ENCODE data around the gene TMEM270.

Gene TMEM270

DNA sequence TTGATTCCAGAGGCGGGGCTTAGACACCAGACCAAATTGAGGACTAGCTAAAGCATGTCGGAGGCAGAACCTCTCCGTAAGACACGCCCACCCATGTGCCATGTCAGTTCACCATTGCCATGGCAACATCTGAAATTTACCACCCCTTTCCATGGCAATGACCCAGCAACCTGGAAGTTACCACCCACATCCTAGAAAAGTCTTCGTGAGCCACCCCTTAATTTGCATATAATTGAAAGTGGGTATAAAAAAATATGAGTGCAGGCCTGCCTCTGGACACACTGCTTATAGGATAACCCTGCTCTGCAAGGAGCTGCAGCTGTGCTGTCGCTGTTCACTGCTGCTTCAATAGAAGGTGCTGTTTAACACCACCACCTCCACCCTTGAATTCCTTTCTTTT lies 28.0 kb downstream of the TMEM270 start:
- DNase-seq (ENCODE audit: low spot score) = no peak

DNA sequence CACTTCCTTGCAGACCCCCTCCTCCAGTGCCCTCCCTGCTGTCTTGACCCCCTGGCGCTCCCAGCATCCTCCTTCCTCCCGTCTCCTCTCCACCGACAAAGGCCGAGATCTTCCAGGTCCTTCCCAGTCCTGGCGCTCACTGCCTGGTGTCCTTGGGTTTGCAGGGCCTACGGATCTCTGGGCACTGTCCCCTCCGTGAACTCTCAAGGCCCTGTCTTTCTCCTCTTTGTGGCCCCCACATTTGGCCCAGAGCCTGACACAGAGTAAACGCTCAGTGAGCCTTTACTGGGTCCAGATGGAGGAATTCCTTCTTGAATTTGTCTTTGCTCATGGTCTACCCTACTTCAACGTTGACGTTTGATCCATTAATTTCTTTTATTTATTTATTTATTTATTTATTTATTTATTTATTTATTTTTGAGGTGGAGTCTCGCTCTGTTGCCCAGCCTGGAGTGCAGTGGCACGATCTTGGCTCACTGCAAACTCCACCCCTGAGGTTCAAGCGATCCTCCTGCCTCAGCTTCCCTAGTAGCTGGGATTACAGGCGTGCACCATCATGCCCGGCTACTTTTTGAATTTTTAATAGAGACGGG lies 29.7 kb downstream of the TMEM270 start:
- DNase-seq (ENCODE audit: low spot score) = no peak

DNA sequence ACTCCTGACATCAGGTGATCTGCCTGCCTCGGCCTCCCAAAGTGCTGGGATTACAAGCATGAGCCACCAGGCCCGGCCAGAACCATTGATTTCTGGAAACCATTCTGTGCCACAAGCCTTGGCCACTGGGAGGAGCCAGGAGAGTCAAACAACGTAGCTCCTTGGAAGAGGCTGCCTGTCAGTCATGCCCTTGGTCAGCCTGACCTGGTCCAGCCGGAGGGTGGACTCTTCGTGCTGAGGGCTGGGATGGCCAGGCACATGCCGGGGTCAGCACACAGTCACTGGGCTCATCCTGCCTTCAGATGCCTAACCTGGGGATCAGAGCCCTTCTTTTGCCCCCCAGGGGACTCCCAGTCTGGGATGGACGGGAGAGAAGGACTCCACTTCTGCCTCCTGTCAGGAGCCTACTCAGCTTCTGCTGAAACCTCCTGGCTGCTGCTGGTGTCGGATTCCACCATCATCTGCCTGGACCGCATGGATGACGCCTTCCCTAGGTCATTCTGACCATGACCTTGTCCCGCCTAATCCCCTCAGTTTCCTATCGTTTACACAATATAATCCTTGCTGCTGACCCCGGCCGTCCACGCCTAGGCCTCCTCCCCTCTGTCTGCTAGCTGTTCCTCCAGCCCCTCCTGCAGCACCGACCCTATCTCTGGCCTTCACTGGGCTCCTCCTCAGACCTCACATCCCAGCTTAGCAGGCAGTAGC lies 30.4 kb downstream of the TMEM270 start:
- no peak for DNase-seq (ENCODE audit: low spot score)

DNA sequence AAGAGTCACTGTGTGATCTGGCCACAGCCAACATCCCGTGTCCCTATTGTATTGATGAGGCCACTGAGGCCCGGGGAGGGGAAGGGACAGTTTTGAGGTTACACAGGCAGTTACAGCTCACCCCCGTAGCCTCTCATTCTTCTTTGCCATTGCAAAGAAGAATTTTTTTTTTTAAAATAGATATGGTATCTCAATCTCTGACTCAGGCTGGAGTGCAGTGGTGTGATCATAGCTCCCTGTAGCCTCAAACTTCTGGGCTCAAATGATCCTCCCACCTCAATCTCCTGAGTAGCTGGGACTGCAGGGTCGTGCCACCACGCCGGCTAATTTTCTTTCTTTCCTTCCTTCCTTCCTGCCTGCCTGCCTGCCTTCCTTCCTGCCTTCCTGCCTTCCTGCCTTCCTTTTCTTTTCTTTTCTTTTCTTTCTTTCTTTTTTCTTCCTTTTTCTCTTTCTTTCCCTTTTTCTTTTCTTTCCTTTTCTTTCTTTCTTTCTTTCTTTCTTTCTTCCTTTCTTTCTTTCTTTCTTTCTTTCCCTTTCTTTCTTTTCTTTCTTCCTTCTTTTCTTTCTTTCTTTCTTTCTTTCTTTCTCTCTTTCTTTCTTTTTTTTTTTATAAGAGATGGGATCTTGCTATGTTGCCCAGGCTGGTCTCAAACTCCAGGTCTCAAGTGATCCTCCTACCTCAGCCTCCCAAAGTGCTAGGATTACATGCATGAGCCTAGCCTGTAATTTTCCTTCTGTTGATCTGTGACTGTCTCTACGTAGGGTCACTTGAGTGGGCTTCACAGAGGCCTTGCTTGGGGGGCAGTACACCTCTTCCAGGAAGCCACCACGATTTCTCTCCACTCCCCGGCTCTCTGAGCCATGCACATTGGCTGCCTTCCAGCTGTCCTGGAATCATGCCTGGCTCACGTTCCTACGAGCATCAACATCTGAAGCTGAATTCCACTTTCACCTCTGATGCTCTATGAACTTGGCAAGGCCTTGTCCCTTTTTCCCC lies 31.3 kb downstream of the TMEM270 start:
- DNase-seq (ENCODE audit: low spot score) = no peak

DNA sequence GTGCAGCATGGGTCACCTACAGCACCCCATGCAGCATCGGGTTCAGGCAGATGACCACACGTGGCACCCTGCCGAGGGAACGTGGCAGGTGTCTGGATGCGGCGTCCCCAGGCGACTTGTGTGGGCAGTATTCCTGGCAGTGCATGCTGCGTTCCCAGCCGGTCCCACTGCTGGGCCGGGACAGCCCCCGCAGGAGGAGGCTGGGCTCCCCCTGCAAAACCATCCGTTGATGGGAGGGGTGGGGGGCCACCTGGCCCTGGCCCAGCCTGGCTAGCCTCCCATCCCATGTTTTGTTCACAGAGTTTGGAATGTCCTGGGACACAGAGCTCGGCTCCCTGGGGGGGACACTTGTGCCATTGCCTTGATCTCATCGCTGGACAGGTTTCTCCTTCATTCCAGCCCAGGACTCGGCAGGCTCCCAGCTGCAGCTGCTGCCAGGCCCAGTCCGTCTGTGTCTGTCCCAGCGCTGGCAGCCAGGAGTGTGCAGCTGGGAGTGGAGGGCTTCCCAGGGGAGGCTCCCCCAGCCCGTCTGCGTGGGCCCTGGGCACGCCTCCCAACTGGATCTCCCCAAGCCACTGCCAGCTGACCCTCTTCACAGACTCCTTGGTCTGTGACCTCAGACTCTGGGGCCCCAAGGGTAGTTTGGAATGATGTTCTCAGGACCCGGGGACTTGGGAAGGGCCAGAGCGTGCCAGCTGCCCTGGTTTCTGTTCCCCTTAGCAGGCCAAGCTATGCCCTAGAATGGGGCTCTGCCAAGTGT lies 32.6 kb downstream of the TMEM270 start:
- no peak for DNase-seq (ENCODE audit: low spot score)

DNA sequence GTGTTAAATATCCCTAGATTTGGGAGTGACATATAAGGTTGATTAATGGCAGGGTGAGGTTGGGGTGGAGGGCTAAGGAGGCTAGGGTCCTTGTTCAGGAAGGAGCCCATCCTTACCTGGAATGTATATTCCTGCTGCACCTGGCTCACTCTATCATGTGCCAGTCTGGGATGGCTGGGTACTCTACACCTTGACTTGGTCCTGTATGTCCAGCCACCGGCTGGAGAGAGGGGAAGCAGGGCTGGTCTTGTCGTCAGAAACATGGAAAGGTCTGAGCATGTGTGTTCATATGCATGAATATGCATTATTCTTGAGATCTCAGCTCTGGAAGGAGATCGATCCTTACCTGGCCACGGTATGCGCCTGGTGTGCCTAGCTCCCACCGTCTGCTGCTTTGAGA lies 33.2 kb downstream of the TMEM270 start:
- DNase-seq (ENCODE audit: low spot score) = no peak

DNA sequence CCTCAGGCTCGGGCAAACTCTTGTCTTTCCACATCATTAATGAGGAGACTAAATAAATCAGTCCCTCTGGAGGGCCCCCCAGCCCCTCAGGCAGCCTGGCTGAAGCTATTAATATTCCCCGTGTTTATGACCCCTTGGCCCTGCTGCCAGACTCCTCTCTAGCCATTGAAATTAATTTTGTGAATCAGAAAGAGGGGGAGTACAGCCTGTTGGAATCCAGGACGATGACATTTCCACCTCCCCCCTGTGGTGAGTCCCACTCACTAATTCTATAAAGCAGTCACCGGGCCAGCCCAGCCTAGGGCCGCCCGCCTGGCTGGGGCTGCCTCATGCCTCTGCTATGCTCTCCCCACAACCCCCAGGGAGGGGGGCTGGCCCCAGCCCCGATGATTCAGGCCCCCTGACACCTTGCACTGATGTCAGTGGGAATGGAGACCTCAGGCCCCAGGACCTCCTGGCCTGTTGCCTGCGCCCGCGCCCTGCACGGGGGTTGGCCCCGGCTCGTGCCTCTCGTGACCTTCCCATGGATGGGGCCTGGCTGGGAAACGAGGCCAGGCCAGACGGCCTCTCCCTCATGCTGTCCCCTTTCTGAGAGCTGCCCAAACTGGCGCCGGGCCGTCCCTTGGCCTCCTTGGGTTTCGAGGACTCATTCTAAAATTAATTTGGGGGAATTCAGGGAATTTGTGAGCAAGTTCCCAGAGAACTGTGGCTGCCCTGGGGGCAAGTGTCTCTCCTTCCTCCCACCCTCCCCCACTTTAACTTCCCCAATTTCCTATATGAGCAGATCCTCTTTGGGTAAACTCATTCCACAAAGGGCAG lies 34.0 kb downstream of the TMEM270 start:
- no peak for DNase-seq (ENCODE audit: low spot score)

DNA sequence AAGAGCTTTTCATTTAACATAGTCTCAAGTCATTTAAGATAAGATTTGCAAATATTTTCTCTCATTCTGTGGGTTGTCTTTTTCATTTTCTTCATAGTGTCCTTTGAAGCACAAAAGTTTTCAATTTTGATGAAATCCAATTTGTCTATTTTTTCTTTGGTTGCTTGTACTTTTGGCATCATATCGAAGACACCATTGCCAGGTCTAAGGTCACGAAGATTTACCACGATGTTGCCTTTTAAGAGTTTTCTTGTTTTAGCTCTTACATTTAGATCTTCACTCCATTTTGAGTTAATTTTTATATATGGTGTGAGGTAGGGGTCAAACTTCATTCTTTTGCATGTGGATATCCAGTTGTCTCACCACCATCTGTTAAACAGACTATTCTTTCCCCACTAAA lies 34.7 kb downstream of the TMEM270 start:
- DNase-seq (ENCODE audit: low spot score) = no peak

DNA sequence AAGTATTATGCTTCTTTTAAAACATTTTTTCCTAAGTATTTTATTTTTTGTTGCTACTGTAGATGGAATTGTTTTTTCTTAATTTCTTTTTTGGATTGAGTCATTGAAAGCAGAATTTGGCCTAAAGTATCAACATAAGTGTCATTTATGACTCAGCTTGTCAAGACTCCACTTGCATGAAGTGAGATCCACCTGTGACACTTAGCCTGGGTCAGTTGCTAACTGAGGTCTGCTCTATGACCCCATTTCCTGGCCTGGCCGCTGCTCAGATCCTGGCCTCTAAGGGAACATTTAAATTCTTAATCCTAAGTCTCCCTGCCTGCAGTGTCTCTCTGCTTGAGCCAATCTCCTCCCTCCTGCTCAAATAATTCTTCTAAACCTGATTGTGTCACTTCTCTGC lies 35.5 kb downstream of the TMEM270 start:
- DNase-seq (ENCODE audit: low spot score) = no peak

DNA sequence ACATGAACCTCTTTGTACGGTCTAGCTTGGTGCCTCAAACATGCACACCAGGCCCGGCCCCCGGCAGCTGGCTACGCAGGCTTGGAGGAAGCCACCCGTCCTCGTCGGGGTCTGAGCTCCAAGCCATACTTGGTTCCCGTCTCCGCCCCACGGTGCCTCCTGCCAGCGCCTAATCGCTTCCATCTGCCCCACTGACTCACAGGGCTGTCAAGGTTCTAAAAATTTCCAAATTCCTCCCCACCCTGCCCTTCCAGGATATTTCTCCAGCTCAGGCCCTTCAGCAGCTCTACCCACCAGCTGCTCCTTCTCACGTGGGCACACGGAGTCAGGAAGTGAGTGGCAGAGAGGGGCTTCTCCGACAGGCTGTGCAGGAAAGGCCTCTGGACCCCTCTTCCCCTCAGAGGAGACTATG lies 38.8 kb downstream of the TMEM270 start:
- DNase-seq (ENCODE audit: low spot score) = no peak

DNA sequence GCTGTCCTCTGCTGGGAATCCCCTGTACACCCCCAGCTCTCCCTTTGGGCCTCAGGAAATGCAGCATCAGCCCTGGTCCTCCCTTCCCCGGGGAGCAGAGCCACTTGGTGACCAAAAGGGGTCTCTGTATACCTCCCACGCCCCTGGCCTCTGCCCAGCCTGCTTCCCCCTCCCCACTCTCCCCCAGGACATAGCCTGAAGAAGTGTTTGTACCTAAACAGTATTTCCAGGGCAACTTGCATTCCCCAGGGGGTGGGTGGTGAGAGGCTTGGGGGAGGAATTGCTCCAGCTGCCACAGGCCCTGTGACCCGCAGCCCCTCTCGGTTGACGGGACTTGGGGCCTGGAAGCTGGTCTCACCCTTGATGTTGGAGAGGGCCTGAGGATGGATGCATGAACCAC lies 39.3 kb downstream of the TMEM270 start:
- no peak for DNase-seq (ENCODE audit: low spot score)

DNA sequence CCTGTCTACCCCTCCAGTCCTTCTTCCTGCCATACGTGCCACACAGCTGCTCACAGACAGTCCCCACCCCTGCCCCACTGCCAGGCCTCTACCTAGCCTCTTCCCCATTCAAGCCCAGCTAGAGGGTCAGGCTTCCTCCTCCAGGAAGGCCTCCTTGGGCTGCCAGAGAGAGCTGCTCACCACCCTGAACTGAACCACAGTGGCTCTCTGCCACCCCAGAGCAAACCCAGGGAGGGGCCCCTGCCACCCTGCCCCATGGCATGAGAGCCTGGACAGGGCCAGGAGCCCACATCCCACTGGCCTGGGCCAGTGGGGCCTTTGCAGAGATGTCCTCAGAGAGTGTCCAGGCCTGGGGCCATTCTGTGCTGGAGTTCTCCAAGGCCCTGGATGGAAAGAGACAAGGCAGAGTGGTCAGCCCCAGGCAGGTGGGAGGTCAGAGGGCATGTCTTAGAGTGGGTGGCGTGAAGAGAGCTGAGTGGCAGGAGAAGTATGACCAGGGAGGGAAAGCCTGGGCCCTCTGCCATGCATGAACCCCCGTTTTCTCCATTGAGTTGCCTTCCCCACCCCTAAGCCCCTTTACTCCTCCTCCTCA lies 40.4 kb downstream of the TMEM270 start:
- no peak for DNase-seq (ENCODE audit: low spot score)

DNA sequence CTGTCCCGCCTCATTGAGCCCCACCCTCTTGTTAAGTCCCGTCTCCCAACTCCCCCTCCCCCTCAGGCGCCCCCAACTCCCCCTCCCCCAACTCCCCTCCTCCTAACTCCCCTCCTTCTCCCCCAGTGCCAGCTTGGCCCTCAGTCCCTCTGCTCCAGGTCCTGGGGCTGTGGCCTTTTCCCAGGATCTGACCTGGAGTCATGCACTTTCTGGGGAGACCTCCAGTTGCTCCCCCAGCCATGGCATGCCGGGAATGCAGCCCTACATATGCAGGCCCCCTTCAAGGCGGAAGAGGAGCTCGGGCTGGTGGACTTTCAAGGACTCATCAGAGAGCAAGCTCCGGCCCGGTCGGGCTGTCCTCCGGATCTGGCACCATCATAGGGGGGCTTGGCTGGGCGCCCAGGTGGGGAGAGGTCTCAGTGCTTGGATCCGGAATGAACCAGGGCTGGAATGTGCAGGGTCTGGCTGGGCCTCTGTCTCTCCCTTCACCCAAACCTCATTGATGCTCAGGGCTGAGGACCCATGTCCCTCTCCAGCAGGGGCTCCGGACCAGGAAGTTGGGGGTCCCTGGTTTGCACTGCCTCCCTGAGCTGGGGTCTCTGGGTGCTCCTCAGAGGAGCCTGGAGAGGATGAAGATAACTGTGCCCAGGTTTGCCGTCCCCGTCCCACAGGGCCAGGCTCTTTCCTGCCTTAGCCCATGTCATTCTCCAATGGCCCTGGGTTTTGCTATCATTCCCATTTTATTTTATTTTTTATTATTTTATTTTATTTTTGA lies 41.1 kb downstream of the TMEM270 start:
- no peak for DNase-seq (ENCODE audit: low spot score)

DNA sequence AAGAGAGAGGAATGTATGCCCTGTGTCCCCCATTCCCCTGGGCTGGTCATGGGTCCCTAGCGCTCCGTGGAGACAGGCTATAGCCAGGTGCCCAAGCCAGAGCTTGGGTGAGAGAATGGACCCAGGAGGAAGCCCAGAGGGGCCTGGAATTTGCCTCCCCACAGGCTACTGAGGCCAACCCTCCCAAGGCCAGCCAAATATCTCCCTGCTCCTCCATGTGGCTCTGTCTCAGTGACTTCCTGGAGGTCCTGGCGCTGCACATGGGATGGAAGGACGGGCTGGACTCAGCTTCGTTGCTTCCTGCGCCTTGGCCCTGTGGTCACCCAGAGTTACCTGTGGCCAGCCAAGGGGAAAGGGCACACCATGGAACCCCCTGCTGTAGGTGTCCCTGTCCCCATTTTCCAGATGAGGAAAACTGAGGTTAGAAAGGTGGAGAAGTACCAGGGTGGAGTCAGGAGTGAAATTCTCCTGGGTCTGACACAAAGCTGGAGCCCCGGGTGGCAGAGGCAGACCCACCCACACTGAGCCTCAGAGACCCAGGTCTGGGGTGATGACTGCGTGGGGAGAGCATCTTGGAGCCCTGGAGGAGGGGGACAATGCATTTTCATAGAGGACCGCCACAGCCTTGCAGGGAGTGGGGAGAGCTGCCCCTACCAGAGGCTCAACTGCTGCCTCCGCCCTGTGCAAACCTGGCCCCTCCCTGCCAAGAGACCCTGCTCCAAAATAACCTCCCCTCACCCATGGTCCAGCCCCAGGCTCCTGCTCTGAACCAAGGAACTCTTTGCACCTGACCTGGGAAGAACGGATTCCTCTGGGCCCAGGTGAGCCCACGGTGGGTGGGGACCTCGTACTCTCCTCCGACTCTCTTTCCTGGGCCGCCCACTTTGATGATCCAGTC lies 42.6 kb downstream of the TMEM270 start:
- DNase-seq (ENCODE audit: low spot score) = no peak

DNA sequence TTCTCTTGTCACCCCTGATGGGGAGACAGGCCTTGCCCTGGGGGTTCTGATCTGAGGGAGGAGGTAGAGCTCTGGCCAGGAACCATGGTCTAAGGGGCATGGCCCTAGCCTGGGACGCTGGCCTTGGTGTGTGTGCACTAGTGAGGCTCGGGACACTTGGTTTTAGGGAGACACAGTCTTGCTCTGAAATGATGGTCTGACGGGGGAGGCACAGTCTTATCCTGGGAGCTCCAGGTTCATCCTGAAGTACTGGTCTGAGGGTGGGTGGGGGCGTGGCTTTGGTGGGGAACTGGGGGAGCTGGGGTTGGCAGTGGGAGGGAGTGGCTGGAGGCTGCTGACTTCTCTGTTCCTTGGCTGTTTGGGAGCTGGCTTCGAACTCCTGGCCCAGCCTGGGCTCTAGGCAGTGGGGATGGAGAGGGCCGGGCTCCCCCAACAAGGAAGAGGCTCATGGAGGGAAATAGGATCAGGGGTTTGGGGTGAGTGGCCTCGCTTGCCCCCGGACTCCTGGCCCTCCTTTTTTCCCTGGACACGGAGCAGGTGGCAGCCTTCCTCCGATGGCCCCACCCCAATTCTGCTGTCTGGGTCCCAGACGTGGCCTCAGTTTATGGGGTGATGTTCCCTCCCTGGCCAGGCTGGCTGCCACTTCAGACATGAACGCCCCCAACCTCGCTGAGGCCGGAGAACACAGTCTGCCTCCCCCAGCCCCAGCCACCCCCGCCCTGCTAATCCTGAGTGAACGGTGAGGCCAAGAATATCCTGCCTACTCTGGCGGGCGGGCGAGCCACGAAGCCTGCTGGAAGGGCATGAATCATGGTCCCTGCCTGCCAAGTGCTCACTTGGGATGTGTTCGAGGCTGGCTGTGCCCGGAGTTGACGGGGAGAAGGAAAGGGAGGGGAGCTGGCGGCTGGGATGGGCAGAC lies 43.5 kb downstream of the TMEM270 start:
- DNase-seq (ENCODE audit: low spot score) = no peak

DNA sequence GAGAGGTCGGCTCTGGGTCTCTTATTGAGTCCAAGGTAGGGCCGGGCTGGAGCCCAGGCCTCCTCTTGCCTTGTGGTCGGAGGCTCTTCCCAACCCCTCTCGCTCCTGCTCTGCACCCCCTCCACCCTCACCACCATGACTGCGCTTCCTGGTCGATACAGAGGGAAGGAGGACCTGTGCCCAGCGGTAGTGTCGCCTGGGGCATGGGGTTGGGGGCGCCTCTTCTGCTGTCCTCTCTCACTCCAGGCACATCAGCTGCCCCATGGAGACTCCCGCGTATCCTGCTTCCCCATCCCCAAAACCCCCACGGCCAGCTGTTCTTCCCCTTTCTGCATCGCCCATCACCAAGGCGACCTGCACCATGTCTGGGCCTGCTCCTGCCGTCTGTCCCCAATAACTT lies 44.4 kb downstream of the TMEM270 start:
- no peak for DNase-seq (ENCODE audit: low spot score)

DNA sequence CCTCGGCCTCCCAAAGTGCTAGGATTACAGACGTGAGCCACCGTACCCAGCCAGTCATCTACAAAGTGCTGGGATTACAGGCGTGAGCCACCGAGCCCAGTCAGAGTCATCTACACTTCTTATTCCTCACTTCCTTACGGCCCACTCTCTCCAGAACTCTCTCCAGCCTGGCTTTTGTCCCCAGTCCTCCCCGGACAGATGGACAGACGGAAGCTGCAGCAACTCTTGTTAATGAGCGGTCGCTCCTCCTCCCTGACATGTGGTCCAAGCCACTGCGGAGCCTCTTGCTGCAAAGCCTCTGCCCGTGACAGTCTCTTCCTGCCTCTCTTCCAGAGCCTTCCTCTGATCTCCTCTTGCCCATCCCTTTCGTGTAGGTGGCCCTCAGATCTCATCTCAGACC lies 45.9 kb downstream of the TMEM270 start:
- DNase-seq (ENCODE audit: low spot score) = no peak

DNA sequence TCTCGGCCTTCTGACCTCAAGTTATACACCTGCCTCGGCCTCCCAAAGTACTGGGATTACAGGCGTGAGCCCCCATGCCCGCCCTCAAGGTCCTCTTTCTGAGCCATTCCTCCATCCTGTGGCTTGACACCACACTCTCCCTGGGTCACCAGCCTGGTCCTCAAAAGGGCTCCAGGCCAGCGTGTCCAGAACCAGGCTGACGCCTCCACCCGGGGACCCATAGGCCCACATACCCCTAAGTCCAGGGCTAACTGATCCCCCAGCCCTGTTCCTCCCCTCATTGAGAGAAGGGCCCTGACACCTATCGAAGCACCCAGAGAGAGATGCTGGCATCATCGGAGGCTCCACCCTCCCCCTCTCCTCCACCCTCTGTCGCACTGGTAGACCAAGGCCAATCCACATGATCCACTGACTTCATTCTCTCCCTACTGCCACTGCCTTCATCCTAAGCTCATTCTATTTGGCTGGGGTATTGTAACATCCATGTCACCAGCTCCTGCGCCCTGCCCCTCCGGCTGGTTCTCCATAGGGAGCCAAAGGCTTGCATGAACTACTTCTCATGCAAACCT lies 46.7 kb downstream of the TMEM270 start:
- DNase-seq (ENCODE audit: low spot score) = no peak
